Cerebellar nuclear complex (tissue), 1 donor: ENCODE measurements around the gene KLHL29.
A peak's percentile ranks its signal among the peaks of the same experiment; 100 is the strongest.
"Not testable (repeated sequence)": the region's sequence is repeated elsewhere in the genome, so short reads cannot be mapped to it uniquely, and the experiment has no call there.

Source experiments
- DNase-seq, 2 experiments: peaks; one replicate each; lab custom pipeline; 2025; lab: John Stamatoyannopoulos, UW

The KLHL29 gene

GRCh38 chr2:23384551-23385343 lies at the start of gene KLHL29:
TSS of gene KLHL29 (plus strand) at chr2:23385179. CDS start at chr2:23562197, 177,018 bp downstream.
- DNase-seq: peak in 1 of 2 experiments; percentile 3

GRCh38 chr2:23335550-23335949 lies 49.4 kb upstream of the KLHL29 start:
- DNase-seq: no peak

DNA sequence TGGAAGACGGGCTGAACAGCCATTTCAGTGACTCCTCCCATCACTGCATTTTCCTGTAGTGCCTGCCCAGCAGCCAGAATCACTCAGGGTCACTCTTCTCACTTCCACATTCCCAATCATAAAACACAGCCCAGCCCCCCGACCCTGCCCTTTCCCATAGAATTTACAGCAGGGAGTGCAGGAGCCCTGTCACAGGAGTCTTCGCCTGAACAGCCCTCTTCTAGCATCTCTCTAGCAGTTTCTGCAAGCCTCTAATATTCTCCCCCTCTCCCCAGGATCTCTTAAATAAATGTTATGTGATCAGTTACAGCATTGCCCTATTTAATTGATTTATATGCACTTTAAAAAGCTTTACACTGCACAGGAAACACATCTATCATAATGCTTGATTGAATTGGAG lies 42.9 kb upstream of the KLHL29 start:
- DNase-seq: no peak

DNA sequence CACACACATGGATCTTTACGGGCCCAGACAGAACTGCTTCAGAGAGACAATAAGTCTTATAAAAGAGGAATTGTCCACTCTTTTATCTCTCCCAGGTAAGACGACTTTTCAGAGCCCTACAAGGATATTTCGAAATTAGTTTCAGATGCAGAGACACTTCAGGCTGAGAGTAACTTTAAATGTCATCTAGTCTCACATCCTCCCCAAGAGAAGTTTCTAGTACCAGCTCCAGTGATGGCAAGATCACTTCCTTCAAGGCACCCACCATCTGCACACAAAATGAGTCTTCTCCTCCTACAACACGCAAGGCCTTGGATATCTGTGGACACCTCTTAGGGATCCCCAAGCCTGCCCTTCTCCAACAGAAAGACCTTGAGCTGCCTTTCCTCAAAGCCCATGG lies 39.0 kb upstream of the KLHL29 start:
- no peak for DNase-seq

- no peak for DNase-seq
Measured at GRCh38 chr2:23346781-23347180, 38.2 kb upstream of the KLHL29 start.

- no peak for DNase-seq
Measured at GRCh38 chr2:23347471-23348092, 37.4 kb upstream of the KLHL29 start.

DNA sequence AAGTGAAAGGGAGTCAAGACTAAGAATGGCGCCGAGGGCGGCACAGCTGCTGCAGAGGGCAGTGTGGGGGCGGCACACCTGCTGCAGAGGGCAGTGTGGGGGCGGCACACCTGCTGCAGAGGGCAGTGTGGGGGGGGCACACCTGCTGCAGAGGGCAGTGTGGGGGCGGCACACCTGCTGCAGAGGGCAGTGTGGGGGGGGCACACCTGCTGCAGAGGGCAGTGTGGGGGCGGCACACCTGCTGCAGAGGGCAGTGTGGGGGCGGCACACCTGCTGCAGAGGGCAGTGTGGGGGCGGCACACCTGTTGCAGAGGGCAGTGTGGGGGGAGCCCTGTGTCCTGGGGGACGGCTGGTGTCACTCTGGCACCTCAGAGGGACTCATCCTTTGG lies 36.9 kb upstream of the KLHL29 start:
- DNase-seq: not testable (repeated sequence)

- no peak for DNase-seq
Measured at GRCh38 chr2:23349508-23349907, 35.5 kb upstream of the KLHL29 start.

DNA sequence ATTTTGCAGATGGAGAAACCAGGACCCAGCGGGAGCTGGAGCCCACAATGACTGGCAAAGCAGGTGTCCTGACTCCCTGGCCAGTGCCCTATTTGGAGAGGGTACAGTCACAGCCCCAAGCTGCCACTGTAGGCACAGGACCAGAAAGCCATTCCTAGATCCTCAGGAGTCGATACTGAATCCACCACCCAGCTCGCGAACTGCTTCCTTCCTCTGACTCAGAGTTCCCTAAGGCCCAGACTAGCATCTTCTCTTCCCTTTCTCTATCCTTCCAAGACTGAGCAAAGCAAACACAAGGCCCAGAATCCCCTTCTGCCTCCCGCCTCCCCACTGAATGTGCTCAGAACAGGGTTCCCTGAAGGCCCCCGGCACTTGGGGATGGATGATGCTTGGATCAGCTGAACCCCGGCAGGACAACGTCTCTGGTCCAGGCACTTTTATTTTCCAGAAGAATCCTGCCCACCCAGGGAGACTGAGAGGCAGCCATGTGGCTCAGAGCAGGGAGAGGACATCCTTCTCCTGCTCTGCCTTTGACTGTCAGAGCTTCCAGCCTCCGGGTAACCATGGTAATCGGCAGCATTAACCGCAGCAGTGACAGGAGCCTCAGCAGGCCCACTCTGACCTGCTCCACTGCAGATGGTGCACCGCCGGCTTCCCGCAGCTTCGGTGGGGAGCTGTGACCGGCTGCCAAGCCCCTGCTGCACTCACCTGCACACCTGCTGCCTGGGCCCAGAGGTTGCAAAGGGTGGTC lies 34.8 kb upstream of the KLHL29 start:
- peak in 1 of 2 experiments; percentile 3 for DNase-seq

DNA sequence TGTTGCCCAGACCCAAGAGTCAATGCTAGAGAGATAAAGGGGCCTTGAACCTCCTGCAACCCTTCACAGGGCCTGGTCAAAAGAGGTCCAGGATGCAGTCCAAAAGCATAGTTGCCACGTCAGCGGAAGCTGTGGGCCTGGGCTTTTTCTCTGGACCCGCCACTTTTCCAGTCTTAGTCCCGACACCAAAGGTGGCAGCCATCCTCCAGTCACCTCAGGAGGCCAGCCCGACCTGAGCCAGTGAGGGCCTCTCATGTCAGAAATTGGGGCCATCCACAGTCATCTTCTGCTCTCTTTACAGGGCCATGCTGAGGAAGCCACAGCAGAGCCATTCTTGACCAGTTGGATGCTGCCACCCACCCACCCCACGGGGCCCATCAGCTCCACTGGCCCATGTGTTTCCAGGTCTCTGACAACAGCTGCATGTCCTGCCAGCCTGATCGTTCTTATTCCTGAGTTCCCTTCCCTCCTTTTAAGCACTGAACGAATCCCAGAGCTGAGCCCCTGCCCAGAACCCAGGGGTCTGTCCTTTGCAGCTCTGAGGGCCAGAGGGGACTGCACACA lies 34.1 kb upstream of the KLHL29 start:
- DNase-seq: no peak

GRCh38 chr2:23351388-23352141 lies 33.4 kb upstream of the KLHL29 start:
- peak in 1 of 2 experiments; percentile 52 for DNase-seq

GRCh38 chr2:23354554-23354953 lies 30.4 kb upstream of the KLHL29 start:
- no peak for DNase-seq

GRCh38 chr2:23355001-23355400 lies 30.0 kb upstream of the KLHL29 start:
- no peak for DNase-seq

GRCh38 chr2:23356711-23357110 lies 28.3 kb upstream of the KLHL29 start:
- DNase-seq: no peak

DNA sequence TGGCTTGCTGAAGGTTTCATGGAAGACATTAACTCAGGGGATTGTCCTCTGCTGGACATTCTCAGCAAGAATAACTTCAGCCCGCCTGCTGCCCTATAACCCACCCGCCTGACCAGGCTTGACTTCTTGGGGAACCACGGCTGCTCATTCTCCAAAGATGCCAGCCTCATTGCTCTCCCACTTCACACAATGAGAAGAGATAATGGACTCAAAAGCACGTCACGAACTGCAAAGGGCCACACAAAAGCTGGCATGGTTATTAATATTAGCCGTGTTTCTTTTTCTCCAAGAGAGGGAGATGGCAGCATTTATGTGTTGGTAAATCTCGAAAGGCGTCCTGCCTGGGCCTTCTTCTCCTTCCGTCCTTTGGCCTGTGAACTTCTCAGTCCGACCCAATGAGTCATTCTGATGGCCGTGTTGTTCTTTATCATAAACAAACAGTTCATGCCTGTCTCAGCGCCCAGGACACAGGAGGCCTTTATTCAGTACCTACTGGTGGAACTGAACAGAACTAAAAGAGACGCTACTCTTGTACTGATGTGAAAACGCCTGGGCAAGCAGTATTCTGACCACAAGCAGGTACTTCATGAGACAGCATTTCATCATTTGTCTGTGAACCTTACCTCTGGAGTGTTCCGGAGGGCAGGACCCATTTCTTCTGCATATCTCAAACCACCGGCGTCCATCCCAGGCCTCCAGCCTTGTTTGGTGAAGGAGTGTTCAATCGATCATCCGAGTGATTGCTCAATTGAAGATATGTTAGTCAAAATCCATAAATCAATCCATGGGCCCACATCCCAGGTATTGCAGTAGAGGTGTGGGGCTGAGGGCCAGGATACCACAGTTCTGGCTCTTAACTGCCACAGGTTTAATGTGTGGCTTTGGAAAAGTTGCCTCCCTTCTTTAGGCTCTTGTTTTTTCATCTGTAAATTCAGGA lies 25.1 kb upstream of the KLHL29 start:
- no peak for DNase-seq

GRCh38 chr2:23360571-23361125 lies 24.3 kb upstream of the KLHL29 start:
- DNase-seq: no peak

DNA sequence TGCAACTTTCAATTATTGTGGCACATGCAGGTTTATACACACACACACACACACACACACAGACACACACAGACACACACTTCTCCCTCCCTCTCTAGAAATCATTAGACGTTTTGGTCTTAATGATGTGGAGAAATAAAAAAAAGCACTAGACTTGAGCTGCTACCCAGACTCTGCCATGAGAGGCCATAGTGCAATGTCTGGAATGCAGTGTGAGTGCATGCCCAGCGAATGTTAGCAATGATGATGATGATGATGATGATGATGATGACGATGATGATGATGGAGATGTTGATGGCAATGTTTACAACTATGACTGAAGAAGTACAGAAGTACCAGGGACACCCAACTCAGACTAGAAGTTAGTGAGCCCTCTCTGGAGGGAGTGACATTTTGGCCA lies 23.8 kb upstream of the KLHL29 start:
- no peak for DNase-seq

GRCh38 chr2:23363268-23363667 lies 21.7 kb upstream of the KLHL29 start:
- no peak for DNase-seq

- DNase-seq: no peak
Measured at GRCh38 chr2:23363831-23364230, 21.1 kb upstream of the KLHL29 start.

- DNase-seq: no peak
Measured at GRCh38 chr2:23366720-23367119, 18.3 kb upstream of the KLHL29 start.
